Measurements from ENCODE around the gene POLN.

The POLN gene

GRCh38 chr4:2072971-2073807 is 168.7 kb downstream of the POLN start:
- DNase-seq (ENCODE audit: low read depth in 1 of 2, low spot score in 1 of 2): no peak

GRCh38 chr4:2071912-2072867 is 169.7 kb downstream of the POLN start:
- DNase-seq (ENCODE audit: low read depth in 1 of 2, low spot score in 1 of 2): no peak

GRCh38 chr4:2071252-2071911 is 170.5 kb downstream of the POLN start:
- DNase-seq (ENCODE audit: low read depth in 1 of 2, low spot score in 1 of 2): no peak

- DNase-seq (ENCODE audit: low read depth in 1 of 2, low spot score in 1 of 2): no peak
Observed at GRCh38 chr4:2070421-2071251, 171.3 kb downstream of the POLN start.

- DNase-seq (ENCODE audit: low read depth in 1 of 2, low spot score in 1 of 2): no peak
Observed at GRCh38 chr4:2069986-2070385, 171.9 kb downstream of the POLN start.

GRCh38 chr4:2069161-2069971 is 172.6 kb downstream of the POLN start:
- no peak for DNase-seq (ENCODE audit: low read depth in 1 of 2, low spot score in 1 of 2)

GRCh38 chr4:2068566-2068965 is 173.4 kb downstream of the POLN start:
- no peak for DNase-seq (ENCODE audit: low read depth in 1 of 2, low spot score in 1 of 2)

GRCh38 chr4:2068198-2068470 is 173.8 kb downstream of the POLN start:
- no peak for DNase-seq (ENCODE audit: low read depth in 1 of 2, low spot score in 1 of 2)

GRCh38 chr4:2067446-2068197 is 174.3 kb downstream of the POLN start:
- DNase-seq (ENCODE audit: low read depth in 1 of 2, low spot score in 1 of 2): no peak

GRCh38 chr4:2066571-2067445 is 175.1 kb downstream of the POLN start:
- no peak for DNase-seq (ENCODE audit: low read depth in 1 of 2, low spot score in 1 of 2)

- no peak for DNase-seq (ENCODE audit: low read depth in 1 of 2, low spot score in 1 of 2)
Observed at GRCh38 chr4:2066011-2066551, 175.8 kb downstream of the POLN start.

GRCh38 chr4:2065106-2065930 is 176.6 kb downstream of the POLN start:
- no peak for DNase-seq (ENCODE audit: low read depth in 1 of 2, low spot score in 1 of 2)

GRCh38 chr4:2064276-2064991 is 177.5 kb downstream of the POLN start:
- DNase-seq (ENCODE audit: low read depth in 1 of 2, low spot score in 1 of 2): no peak

- DNase-seq (ENCODE audit: low read depth in 1 of 2, low spot score in 1 of 2): no peak
Observed at GRCh38 chr4:2063557-2064275, 178.2 kb downstream of the POLN start.

- no peak for DNase-seq (ENCODE audit: low read depth in 1 of 2, low spot score in 1 of 2)
Observed at GRCh38 chr4:2062808-2063524, 179.0 kb downstream of the POLN start.
